HepG2 (cell line): ENCODE results near the gene IRF2. TPM values are rescaled to one million over a fixed set of nuclear protein-coding genes. Genes with fewer than 3 reads are reported as not detected.

Experiments used
- ARNT ChIP-seq: fragments of 450-650 bp; IDR thresholded peaks from 2 replicates; pipeline ENCODE4 v1.6.1; 2017
- ARNTL ChIP-seq: sonication (generic); formaldehyde crosslinking; IDR thresholded peaks from 2 replicates; pipeline ENCODE4 v1.4.0; 2020; ENCODE audit warnings: mild to moderate bottlenecking, missing genetic modification reagents
- CENPBD1 ChIP-seq: sonication (generic); formaldehyde crosslinking; IDR thresholded peaks from 2 replicates; pipeline ENCODE4 v1.8.0; 2022; ENCODE audit warnings: missing genetic modification reagents, low read depth, mild to moderate bottlenecking, borderline replicate concordance
- DNMT3B ChIP-seq: conservative IDR thresholded peaks from 2 replicates; pipeline ENCODE4 v1.6.1; 2016; ENCODE audit warnings: missing biosample characterization, control low read depth
- FOXO4 ChIP-seq: sonication (generic); formaldehyde crosslinking; conservative IDR thresholded peaks from 2 replicates; pipeline ENCODE4 v1.8.1; 2023; ENCODE audit warnings: missing genetic modification reagents
- HDAC1 ChIP-seq: sonication (generic); formaldehyde crosslinking; IDR thresholded peaks from 2 replicates; pipeline ENCODE4 v1.5.1; 2020; ENCODE audit warnings: mild to moderate bottlenecking, missing genetic modification reagents
- HNRNPK ChIP-seq: fragments of 200-400 bp; formaldehyde crosslinking; IDR thresholded peaks from 2 replicates; pipeline ENCODE4 v1.6.1; 2018; ENCODE audit warnings: low read length, low read depth, moderate library complexity, mild to moderate bottlenecking; ENCODE audit not compliant: poor library complexity, severe bottlenecking
- JARID2 ChIP-seq: sonication (generic); formaldehyde crosslinking; IDR thresholded peaks from 2 replicates; pipeline ENCODE4 v1.8.1; 2023; ENCODE audit warnings: missing genetic modification reagents, inconsistent platforms; ENCODE audit not compliant: insufficient replicate concordance
- JUNB ChIP-seq: sonication (generic); formaldehyde crosslinking; IDR thresholded peaks from 2 replicates; pipeline ENCODE4 v1.8.0; 2022; ENCODE audit warnings: missing genetic modification reagents, mild to moderate bottlenecking, borderline replicate concordance
- MXI1 ChIP-seq: IDR thresholded peaks from 3 replicates; pipeline ENCODE4 v1.6.1; 2012; ENCODE audit warnings: low read depth, low read length, inconsistent platforms, borderline replicate concordance
- PAX8 ChIP-seq: sonication (generic); formaldehyde crosslinking; IDR thresholded peaks from 2 replicates; pipeline ENCODE4 v1.8.0; 2022; ENCODE audit warnings: mild to moderate bottlenecking, missing genetic modification reagents, borderline replicate concordance
- PHF8 ChIP-seq: sonication (generic); formaldehyde crosslinking; IDR thresholded peaks from 2 replicates; pipeline ENCODE4 v1.5.0; 2020; ENCODE audit warnings: missing genetic modification reagents
- PRPF4 ChIP-seq: fragments of 200-400 bp; formaldehyde crosslinking; IDR thresholded peaks from 2 replicates; pipeline ENCODE4 v1.6.1; 2016; ENCODE audit warnings: low read length, low read depth; ENCODE audit not compliant: poor library complexity, severe bottlenecking
- SIX1 ChIP-seq: sonication (generic); formaldehyde crosslinking; IDR thresholded peaks from 2 replicates; pipeline ENCODE4 v1.4.0; 2020; ENCODE audit warnings: missing genetic modification reagents, borderline replicate concordance
- SNAPC2 ChIP-seq: sonication (generic); formaldehyde crosslinking; IDR thresholded peaks from 2 replicates; pipeline ENCODE4 v1.8.1; 2022; ENCODE audit warnings: mild to moderate bottlenecking, missing genetic modification reagents
- TBX2 ChIP-seq: sonication (generic); formaldehyde crosslinking; IDR thresholded peaks from 2 replicates; pipeline ENCODE4 v1.5.0; 2020; ENCODE audit warnings: missing genetic modification reagents, mild to moderate bottlenecking, borderline replicate concordance
- THAP11 ChIP-seq: IDR thresholded peaks from 2 replicates; pipeline ENCODE4 v1.6.1; 2016; ENCODE audit warnings: missing biosample characterization, missing genetic modification reagents
- ZC3H13 ChIP-seq: sonication (generic); formaldehyde crosslinking; IDR thresholded peaks from 2 replicates; pipeline ENCODE4 v1.8.1; 2023; ENCODE audit warnings: mild to moderate bottlenecking, missing genetic modification reagents, moderate library complexity
- ZNF136 ChIP-seq: sonication (generic); formaldehyde crosslinking; IDR thresholded peaks from 2 replicates; pipeline ENCODE4 v1.8.1; 2022; ENCODE audit warnings: low read depth, mild to moderate bottlenecking, moderate library complexity, missing genetic modification reagents
- ZNF333 ChIP-seq: sonication (generic); formaldehyde crosslinking; IDR thresholded peaks from 2 replicates; pipeline ENCODE4 v1.4.0; 2020; ENCODE audit warnings: mild to moderate bottlenecking, missing genetic modification reagents, borderline replicate concordance
- ZNF337 ChIP-seq: sonication (generic); formaldehyde crosslinking; IDR thresholded peaks from 2 replicates; pipeline ENCODE4 v1.5.1; 2020; ENCODE audit warnings: missing genetic modification reagents, low read depth, mild to moderate bottlenecking, borderline replicate concordance
- ZNF572 ChIP-seq: sonication (generic); formaldehyde crosslinking; IDR thresholded peaks from 2 replicates; pipeline ENCODE4 v1.5.1; 2020; ENCODE audit warnings: mild to moderate bottlenecking, missing genetic modification reagents
- ZNF777 ChIP-seq: sonication (generic); formaldehyde crosslinking; IDR thresholded peaks from 2 replicates; pipeline ENCODE4 v1.4.0; 2020; ENCODE audit warnings: missing genetic modification reagents
- polyA plus RNA-seq, 8 experiments: library from polyadenylated mRNA; depleted of rRNA in 3 of 8; stranded (reverse) in 7 of 8; unstranded in 1 of 8; fragments of >200 nt; fragmentation: Illumina TruSeq in 4 of 8; extraction: Trizol in 4 of 8; gene quantifications; 2 replicates each; pipeline versions ENCODE4 v1.2.1 to v1.2.3, GENCODE V29; 2011 to 2016; ENCODE audit warnings: low read depth in 4 of 8, missing spikeins in 1 of 8, mixed read lengths in 1 of 8; ENCODE audit not compliant: insufficient read depth in 1 of 8
- total RNA-seq, 5 experiments: library from RNA; depleted of rRNA; stranded (reverse); fragments of >200 nt; fragmentation: Illumina TruSeq; extraction: Trizol; gene quantifications; 2 replicates each; pipeline ENCODE4 v1.2.3, GENCODE V29; 2016; ENCODE audit warnings: low read depth in 1 of 5
- TF ChIP-seq, protein P1 (sequence below): sonication (generic); formaldehyde crosslinking; IDR thresholded peaks from 2 replicates; pipeline ENCODE4 v1.9.0; 2021; ENCODE audit warnings: missing genetic modification reagents, mild to moderate bottlenecking, borderline replicate concordance
- TF ChIP-seq, protein P2 (sequence below): sonication (generic); formaldehyde crosslinking; IDR thresholded peaks from 2 replicates; pipeline ENCODE4 v1.4.0; 2020; ENCODE audit warnings: missing genetic modification reagents

Gene IRF2
- total and polyA plus RNA-seq, 2 of the 13 experiments (the other 11 are each of a cell fraction or from before 2014, with no cell fraction given): 15.5 to 28.8 TPM

DNA sequence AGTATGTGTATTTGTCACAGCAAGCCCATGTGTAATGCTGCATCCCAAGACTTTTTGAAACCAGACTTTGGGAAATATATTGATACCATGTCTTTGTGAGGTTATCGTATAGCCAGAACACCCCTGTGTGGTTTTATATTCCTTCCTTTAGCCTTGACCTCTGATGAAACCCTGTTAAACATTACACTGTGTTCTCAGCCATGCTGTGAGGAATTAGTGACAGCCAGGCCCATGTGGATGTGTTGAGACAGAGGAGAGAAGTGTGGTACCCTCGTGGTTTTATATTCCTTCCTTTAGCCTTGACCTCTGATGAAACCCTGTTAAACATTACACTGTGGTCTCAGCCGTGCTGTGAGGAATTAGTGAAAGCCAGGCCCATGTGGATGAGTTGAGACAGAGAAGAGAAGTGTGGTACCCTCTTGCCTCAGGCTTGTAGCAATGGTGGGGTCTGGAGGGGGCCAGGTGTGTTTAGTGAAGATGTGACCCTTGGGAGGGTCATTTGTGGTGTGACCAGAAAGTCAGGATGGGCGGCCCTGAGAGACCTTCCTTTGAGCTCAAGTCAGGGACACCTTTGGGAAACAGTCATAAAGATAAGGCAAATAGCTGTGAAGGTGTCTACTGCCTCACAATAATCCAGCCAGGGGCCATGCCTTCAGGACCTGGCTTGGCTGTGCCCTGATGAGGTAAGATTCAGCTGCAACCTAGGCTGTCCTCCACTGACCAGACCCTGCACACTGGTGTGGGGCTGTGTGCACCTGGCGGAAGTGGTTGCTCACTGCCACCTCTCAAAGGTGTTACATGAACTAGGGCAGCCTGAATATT, 110.0 kb downstream of the IRF2 start (continued):
- TF ChIP-seq SNAPC2 (no peak), ARNTL (CRISPR knock-in tag) (peak; percentile 86), ZC3H13 (CRISPR knock-in tag) (no peak), HDAC1 (CRISPR knock-in tag) (peak; percentile 75), JUNB (CRISPR knock-in tag) (no peak; the same call in 1 of the 2 replicates), SIX1 (CRISPR knock-in tag) (peak; percentile 87; the same call in 1 of the 2 replicates), ZNF136 (CRISPR knock-in tag) (0 out of 2 replicates have a peak, but pooled peaks have one; percentile 21), ZNF777 (CRISPR knock-in tag) (no peak), ZNF337 (CRISPR knock-in tag) (no peak), THAP11 (CRISPR knock-in tag) (peak; percentile 87), DNMT3B (CRISPR knock-in tag) (peak; percentile 89; the same call in 1 of the 2 replicates), PHF8 (CRISPR knock-in tag) (no peak), CENPBD1 (CRISPR knock-in tag) (no peak), MXI1 (peak; percentile 96; the same call in 2 of the 3 replicates), PAX8 (CRISPR knock-in tag) (0 out of 2 replicates have a peak, but pooled peaks have one; percentile 65), PRPF4 (no peak), FOXO4 (no peak), HNRNPK (no peak), TBX2 (CRISPR knock-in tag) (peak; percentile 96), JARID2 (CRISPR knock-in tag) (no peak), ARNT (no peak), ZNF572 (CRISPR knock-in tag) (0 out of 2 replicates have a peak, but pooled peaks have one; percentile 60), ZNF333 (no peak)
- TF ChIP-seq, protein P1, sequence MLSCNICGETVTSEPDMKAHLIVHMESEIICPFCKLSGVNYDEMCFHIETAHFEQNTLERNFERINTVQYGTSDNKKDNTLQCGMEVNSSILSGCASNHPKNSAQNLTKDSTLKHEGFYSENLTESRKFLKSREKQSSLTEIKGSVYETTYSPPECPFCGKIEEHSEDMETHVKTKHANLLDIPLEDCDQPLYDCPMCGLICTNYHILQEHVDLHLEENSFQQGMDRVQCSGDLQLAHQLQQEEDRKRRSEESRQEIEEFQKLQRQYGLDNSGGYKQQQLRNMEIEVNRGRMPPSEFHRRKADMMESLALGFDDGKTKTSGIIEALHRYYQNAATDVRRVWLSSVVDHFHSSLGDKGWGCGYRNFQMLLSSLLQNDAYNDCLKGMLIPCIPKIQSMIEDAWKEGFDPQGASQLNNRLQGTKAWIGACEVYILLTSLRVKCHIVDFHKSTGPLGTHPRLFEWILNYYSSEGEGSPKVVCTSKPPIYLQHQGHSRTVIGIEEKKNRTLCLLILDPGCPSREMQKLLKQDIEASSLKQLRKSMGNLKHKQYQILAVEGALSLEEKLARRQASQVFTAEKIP (CRISPR knock-in tag): no peak
- TF ChIP-seq, protein P2, sequence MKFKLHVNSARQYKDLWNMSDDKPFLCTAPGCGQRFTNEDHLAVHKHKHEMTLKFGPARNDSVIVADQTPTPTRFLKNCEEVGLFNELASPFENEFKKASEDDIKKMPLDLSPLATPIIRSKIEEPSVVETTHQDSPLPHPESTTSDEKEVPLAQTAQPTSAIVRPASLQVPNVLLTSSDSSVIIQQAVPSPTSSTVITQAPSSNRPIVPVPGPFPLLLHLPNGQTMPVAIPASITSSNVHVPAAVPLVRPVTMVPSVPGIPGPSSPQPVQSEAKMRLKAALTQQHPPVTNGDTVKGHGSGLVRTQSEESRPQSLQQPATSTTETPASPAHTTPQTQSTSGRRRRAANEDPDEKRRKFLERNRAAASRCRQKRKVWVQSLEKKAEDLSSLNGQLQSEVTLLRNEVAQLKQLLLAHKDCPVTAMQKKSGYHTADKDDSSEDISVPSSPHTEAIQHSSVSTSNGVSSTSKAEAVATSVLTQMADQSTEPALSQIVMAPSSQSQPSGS (CRISPR knock-in tag): peak; percentile 69; the same call in 1 of the 2 replicates
